GM12864 (cell line): Measurements from ENCODE around the gene ARAP3.

Experiments used
- DNase-seq: peaks from one replicate; pipeline ENCODE4 v3.0.0-alpha.2; 2011; ENCODE audit warnings: low read depth
- H3K4me3 ChIP-seq: 2 replicates; pipeline ENCODE4 v1.5.1; 2011; ENCODE audit warnings: mild to moderate bottlenecking, low read depth, low read length, control low read depth
- TF ChIP-seq, protein P1 (sequence below): IDR thresholded peaks from 2 replicates; pipeline ENCODE4 v1.5.1; 2011; ENCODE audit warnings: low read depth, mild to moderate bottlenecking, moderate library complexity, low read length, control low read depth, inconsistent platforms; ENCODE audit errors: missing control alignments

ARAP3 gene

DNA sequence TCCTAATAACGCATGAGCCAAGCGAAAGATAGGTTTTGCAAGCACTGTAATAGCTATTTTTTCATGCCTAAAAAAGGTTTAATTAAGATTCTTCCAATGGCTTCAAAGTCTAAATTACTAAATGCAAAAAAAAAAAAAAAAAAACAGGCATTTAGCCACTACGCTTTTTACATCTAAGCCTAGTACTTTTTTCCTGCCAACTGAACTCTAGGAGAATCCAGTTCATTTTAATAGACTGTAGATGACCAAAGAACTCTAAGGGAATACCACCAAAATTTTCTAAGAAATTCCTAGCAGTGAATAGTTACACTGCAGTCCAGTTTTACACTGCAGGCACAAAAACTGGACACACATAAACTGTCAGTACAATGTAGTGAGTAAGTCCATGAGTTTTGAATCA lies 73.0 kb downstream of the ARAP3 start:
- H3K4me3 ChIP-seq, result no peak overlapping the region
- TF ChIP-seq, protein P1, sequence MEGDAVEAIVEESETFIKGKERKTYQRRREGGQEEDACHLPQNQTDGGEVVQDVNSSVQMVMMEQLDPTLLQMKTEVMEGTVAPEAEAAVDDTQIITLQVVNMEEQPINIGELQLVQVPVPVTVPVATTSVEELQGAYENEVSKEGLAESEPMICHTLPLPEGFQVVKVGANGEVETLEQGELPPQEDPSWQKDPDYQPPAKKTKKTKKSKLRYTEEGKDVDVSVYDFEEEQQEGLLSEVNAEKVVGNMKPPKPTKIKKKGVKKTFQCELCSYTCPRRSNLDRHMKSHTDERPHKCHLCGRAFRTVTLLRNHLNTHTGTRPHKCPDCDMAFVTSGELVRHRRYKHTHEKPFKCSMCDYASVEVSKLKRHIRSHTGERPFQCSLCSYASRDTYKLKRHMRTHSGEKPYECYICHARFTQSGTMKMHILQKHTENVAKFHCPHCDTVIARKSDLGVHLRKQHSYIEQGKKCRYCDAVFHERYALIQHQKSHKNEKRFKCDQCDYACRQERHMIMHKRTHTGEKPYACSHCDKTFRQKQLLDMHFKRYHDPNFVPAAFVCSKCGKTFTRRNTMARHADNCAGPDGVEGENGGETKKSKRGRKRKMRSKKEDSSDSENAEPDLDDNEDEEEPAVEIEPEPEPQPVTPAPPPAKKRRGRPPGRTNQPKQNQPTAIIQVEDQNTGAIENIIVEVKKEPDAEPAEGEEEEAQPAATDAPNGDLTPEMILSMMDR, result no peak
- no peak for DNase-seq

GRCh38 chr5:141608557-141608956 lies 73.5 kb downstream of the ARAP3 start:
- TF ChIP-seq, protein P1, result no peak

DNA sequence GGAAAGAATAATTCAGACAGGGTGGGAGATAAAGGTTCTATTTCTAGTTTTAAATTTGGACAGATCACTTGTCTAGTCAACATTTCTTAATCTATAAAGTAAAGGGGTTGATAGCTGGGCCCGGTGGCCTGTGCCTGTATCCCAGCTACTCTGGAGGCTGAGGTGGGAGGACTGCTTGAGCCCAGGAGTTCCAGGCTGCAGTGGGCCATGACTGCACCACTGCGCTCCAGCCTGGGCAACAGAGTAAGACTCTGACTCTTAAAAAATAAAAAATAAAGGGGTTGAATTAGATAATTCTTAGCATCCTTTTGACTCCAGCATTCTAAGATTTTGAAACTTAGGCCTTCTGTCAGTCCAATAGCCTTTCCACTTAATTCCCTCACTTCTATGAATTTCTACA lies 74.0 kb downstream of the ARAP3 start:
- TF ChIP-seq, protein P1, result no peak

More at GRCh38 chr5:141608557-141608956, 73.5 kb downstream of the ARAP3 start:
- DNase-seq, result no peak
- no peak overlapping the region for H3K4me3 ChIP-seq

DNA sequence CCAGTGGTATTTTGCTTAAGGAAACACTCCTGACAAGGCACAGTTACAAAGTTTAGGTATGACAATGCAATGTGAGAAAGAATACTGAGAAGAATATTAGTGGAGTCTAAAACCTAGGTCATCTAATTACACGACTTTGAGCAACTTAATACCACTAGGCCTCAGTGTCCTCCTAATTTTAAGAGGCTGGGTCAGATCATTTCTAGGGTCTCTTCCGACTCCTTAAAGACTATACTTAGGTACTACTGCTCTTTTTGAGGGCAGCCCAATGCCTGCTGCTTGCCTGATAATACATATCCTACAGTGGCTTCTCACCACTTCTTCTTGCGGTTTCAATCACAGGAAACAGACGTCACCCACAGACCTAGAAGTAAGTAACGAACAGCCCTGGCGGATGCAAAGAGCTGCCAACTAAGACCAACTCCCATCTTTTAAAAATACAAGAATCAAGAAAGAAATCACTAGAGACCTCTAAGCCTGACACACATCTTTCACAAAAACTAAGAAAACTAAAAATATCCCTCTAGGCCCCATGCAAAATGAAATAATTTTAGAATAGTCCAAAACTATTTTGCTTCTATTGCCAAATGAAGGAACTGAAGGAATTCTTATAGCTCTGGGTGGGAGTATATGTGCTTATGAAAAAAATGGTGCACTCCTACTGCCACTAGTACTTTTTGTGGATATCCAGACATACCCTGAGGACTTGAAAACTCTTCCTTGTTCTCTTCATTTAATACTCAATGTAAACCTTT lies 76.3 kb downstream of the ARAP3 start:
- TF ChIP-seq, protein P1, result peak; percentile 1
- DNase-seq, result peak; percentile 89
- H3K4me3 ChIP-seq, result peak overlapping the region; percentile 2; the same call in 1 of the 2 replicates

More for the DNA sequence above, 74.0 kb downstream of the ARAP3 start:
- H3K4me3 ChIP-seq, result no peak overlapping the region
- no peak for DNase-seq

GRCh38 chr5:141603923-141604717 lies 77.9 kb downstream of the ARAP3 start:
- TF ChIP-seq, protein P1, result no peak
- no peak for DNase-seq
- H3K4me3 ChIP-seq, result peak overlapping the region; percentile 19
